Endodermal cell (in vitro differentiated cells): ENCODE data around the gene BCKDHA. TPM values are rescaled to one million over a fixed set of nuclear protein-coding genes. Genes with fewer than 3 reads are reported as not detected.

Experiments used
- DNase-seq: peaks from one replicate; pipeline ENCODE4 v3.0.0-alpha.2; 2017
- H3K27ac ChIP-seq: 2 replicates; pipeline ENCODE4 v1.5.1; 2013; ENCODE audit warnings: mild to moderate bottlenecking, low read depth, low read length, moderate library complexity
- H3K27me3 ChIP-seq: 2 replicates; pipeline ENCODE4 v1.6.1; 2013; ENCODE audit warnings: mild to moderate bottlenecking, low read length, moderate library complexity; ENCODE audit not compliant: insufficient read depth, control insufficient read depth, poor library complexity, severe bottlenecking
- H3K36me3 ChIP-seq: 2 replicates; pipeline ENCODE4 v1.7.0; 2013; ENCODE audit warnings: mild to moderate bottlenecking, low read length, moderate library complexity; ENCODE audit not compliant: control insufficient read depth, insufficient read depth
- H3K4me1 ChIP-seq: one replicate; pipeline ENCODE4 v1.7.0; 2013; ENCODE audit warnings: low read length; ENCODE audit not compliant: control insufficient read depth, insufficient read depth
- H3K4me3 ChIP-seq: 2 replicates; pipeline ENCODE4 v1.5.1; 2013; ENCODE audit warnings: mild to moderate bottlenecking, low read length, moderate library complexity
- H3K9ac ChIP-seq: 2 replicates; pipeline ENCODE4 v1.6.1; 2013; ENCODE audit warnings: mild to moderate bottlenecking, low read length, moderate library complexity; ENCODE audit not compliant: poor library complexity, severe bottlenecking; ENCODE audit errors: extremely low read depth
- H3K9me3 ChIP-seq: 2 replicates; pipeline ENCODE4 v1.6.1; 2013; ENCODE audit warnings: mild to moderate bottlenecking, low read length, moderate library complexity; ENCODE audit not compliant: control insufficient read depth
- H3K27ac Mint-ChIP-seq: 2 replicates; pipeline ENCODE4 v1.8.0; 2020; ENCODE audit warnings: mixed read lengths
- H3K27me3 Mint-ChIP-seq: 2 replicates; pipeline ENCODE4 v1.8.0; 2021; ENCODE audit warnings: mild to moderate bottlenecking, mixed read lengths; ENCODE audit not compliant: insufficient read depth
- H3K36me3 Mint-ChIP-seq: 2 replicates; pipeline ENCODE4 v1.8.0; 2020; ENCODE audit warnings: low read depth, mixed read lengths
- H3K4me1 Mint-ChIP-seq: 2 replicates; pipeline ENCODE4 v1.8.0; 2020; ENCODE audit warnings: mixed read lengths
- H3K4me3 Mint-ChIP-seq: 2 replicates; pipeline ENCODE4 v1.8.0; 2020; ENCODE audit warnings: mild to moderate bottlenecking, moderate library complexity, mixed read lengths
- H3K9me3 Mint-ChIP-seq: 2 replicates; pipeline ENCODE4 v1.8.0; 2020; ENCODE audit warnings: mild to moderate bottlenecking, mixed read lengths
- WGBS, 2 experiments: methylation state at CpG; one replicate each; pipeline versions ENCODE4 v1.1.5 to v1.1.7; 2013; ENCODE audit warnings: missing lambda C conversion rate in 2 of 2, mixed read lengths in 1 of 2; ENCODE audit not compliant: insufficient coverage in 1 of 2, insufficient read length in 1 of 2; 5-methylcytosine and 5-hydroxymethylcytosine counted together
- total RNA-seq, 2 donors: library from RNA; stranded (reverse); fragmentation: NEBNext Ultra II Directional in 1 of 2; extraction: Animal tissue kit (Norgen Biotek cat#: 25700) in 1 of 2; gene quantifications; 2 replicates in 1 of 2; 3 replicates in 1 of 2; pipeline ENCODE4 v1.2.1, GENCODE V29; 2021
- TF ChIP-seq, protein P1 (sequence below): fragments of 200-600 bp; sonication (generic); conservative IDR thresholded peaks from 2 replicates; pipeline ENCODE4 v1.5.0; 2021; ENCODE audit warnings: antibody characterized with exemption, mild to moderate bottlenecking

BCKDHA gene
- total RNA-seq, 2 donors from 2014 or later, result 18.0 to 21.6 TPM

DNA sequence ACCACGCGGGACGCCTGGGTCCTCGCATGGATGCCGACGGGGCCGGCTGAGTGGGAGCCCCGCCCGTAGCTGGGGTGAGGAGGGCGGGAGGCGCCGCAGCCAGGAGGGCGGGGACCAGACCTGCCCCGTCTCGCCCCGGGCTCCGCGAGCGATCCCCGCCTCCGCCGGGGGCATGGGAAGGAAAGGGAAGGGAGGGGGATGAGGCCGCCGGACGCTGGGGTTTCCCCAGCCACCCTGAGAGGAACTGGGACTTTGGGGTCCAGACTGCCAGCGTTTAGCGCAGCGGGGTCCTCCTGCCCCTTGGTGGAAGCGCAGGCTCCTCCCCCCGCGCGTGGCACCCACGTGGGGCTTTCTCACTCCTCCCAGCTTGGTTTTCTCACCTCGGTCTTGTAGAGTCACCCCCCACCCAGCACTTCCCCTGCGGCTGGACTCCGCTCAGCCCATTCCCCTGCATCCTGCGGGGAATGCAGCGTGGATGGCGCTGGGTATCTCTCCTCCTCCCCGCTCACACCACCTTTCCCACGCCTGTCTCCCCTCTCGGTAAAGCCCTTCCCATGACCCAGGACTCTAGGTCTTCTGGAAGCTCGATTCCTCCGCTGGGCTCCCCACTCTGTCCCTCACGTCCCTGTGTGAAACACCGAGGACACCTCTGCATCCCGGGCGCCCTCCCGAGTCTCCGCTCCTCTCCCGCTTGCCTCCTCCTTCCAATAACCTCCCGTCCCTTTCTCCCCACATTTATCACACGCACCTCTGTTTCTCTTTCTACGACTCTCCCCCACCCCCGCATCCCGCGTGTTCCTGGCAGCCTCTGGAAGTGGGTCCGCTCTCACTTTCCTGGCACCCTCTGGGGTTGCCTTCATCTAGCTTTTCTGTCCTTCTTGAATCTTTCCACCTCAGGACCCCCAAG lies 46.0 kb upstream of the BCKDHA start:
- peaks cover 20% of the 10 kb centered on the region for H3K36me3 Mint-ChIP-seq

DNA sequence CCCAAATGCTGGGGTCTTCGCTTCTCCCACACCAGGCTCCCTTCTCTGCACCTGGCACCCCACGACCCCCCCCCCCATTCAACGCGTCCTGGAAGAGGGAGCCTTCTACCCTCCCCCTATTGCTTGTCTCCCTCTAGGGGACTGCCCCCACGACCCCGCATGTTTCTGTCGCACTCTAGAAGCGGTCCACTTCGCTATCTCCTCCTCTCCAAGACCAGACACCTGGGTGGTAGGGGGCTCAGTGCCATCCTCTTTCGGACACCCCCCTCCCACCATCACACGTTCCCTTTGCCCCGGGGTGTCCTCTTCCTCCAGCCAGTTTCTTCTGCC lies 45.4 kb upstream of the BCKDHA start:
- TF ChIP-seq, protein P1, sequence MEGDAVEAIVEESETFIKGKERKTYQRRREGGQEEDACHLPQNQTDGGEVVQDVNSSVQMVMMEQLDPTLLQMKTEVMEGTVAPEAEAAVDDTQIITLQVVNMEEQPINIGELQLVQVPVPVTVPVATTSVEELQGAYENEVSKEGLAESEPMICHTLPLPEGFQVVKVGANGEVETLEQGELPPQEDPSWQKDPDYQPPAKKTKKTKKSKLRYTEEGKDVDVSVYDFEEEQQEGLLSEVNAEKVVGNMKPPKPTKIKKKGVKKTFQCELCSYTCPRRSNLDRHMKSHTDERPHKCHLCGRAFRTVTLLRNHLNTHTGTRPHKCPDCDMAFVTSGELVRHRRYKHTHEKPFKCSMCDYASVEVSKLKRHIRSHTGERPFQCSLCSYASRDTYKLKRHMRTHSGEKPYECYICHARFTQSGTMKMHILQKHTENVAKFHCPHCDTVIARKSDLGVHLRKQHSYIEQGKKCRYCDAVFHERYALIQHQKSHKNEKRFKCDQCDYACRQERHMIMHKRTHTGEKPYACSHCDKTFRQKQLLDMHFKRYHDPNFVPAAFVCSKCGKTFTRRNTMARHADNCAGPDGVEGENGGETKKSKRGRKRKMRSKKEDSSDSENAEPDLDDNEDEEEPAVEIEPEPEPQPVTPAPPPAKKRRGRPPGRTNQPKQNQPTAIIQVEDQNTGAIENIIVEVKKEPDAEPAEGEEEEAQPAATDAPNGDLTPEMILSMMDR, result no peak
- Histone ChIP-seq H3K9me3 (no peaks in the 10 kb centered on the region), H3K4me3 (peak overlapping the region; percentile 92), H3K4me1 (no peaks in the 10 kb centered on the region), H3K9ac (peak overlapping the region; percentile 55), H3K27ac (no peak overlapping the region), H3K36me3 (peaks cover 18% of the 10 kb centered on the region), H3K27me3 (no peaks in the 10 kb centered on the region)
- 0% methylated on average over 11 of the region's 12 CpGs; no CpG with 5 or more reads in 1 of the 2 experiments for WGBS, 2 experiments
- no peak for DNase-seq
- Mint-ChIP-seq H3K9me3 (no peaks in the 10 kb centered on the region), H3K4me3 (peak overlapping the region; percentile 79), H3K27me3 (peaks cover 13% of the 10 kb centered on the region), H3K36me3 (peaks cover 18% of the 10 kb centered on the region), H3K27ac (no peak overlapping the region), H3K4me1 (peaks cover 14% of the 10 kb centered on the region)

More for the DNA sequence above, 46.0 kb upstream of the BCKDHA start:
- H3K9me3 Mint-ChIP-seq, result no peaks in the 10 kb centered on the region
- peak overlapping the region; percentile 79 for H3K4me3 Mint-ChIP-seq
- no peaks in the 10 kb centered on the region for H3K4me1 ChIP-seq
- H3K9ac ChIP-seq, result peak overlapping the region; percentile 55
- H3K36me3 ChIP-seq, result peaks cover 23% of the 10 kb centered on the region
- H3K9me3 ChIP-seq, result no peaks in the 10 kb centered on the region
- H3K4me3 ChIP-seq, result peak overlapping the region; percentile 92
- no peak overlapping the region for H3K27ac Mint-ChIP-seq
- peaks cover 13% of the 10 kb centered on the region for H3K27me3 Mint-ChIP-seq
- H3K4me1 Mint-ChIP-seq, result peaks cover 14% of the 10 kb centered on the region
- DNase-seq, result peak; percentile 83
- no peak overlapping the region for H3K27ac ChIP-seq
- no peaks in the 10 kb centered on the region for H3K27me3 ChIP-seq
- 1% methylated on average over 28 to 58 of the region's 58 CpGs for WGBS, 2 experiments
- TF ChIP-seq, protein P1, result no peak

DNA sequence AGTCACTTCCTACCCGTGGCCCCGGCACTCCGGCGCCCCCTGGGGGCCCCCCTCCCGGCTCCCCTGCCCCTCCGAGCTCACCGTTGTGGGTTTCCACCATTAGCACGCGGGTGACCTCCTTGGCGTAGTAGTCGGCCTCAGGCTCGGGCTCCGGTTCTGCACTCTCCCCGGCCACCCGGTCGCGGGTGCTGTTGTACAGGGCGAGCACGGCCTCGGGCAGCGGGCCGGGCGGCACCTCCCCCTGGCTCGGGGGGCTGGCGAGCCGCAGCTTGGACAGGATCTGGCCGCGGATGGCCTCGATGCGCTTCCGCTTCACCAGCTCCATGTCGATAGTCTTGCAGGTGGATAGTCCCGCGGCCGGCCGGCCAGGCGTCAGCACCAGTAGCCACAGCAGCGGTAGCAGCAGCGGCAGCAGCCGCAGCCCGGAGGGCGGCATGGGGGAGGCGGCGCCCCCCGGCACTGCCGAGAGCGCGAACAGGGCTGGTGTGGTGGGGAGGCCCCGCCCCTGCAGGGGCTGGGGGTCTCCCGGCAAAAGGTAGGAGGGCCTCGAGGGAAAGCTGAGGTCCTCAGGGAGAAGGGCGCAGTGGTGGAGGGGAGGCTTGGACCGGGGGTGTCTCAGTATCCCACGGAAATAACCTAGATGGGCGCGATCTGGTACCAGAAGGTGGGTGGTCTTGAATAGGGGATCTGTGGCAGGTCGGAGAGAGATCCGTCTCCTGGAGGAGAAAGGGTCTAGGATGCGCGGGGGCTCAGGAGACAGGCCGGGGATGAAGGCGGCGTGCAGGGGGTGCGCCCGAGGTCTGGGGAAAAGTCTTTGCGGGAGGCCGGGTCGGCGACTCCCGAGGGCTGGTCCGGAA lies 44.8 kb upstream of the BCKDHA start:
- H3K36me3 Mint-ChIP-seq, result peaks cover 15% of the 10 kb centered on the region
- WGBS, 2 experiments, result 0% methylated on average over 29 to 71 of the region's 71 CpGs
- Histone ChIP-seq H3K9ac (peak overlapping the region; percentile 55), H3K27me3 (no peaks in the 10 kb centered on the region), H3K36me3 (peaks cover 15% of the 10 kb centered on the region), H3K27ac (no peak overlapping the region), H3K9me3 (no peaks in the 10 kb centered on the region), H3K4me1 (no peaks in the 10 kb centered on the region), H3K4me3 (peak overlapping the region; percentile 92)
- TF ChIP-seq, protein P1, result peak; percentile 73
- peaks cover 13% of the 10 kb centered on the region for H3K27me3 Mint-ChIP-seq
- H3K27ac Mint-ChIP-seq, result peak overlapping the region; percentile 83
- peaks cover 14% of the 10 kb centered on the region for H3K4me1 Mint-ChIP-seq
- H3K4me3 Mint-ChIP-seq, result peak overlapping the region; percentile 79
- peak; percentile 89 for DNase-seq
- no peaks in the 10 kb centered on the region for H3K9me3 Mint-ChIP-seq
